GM18909 (cell line): ENCODE data around the gene C19orf18.
A peak's percentile ranks its signal among the peaks of the same experiment; 100 is the strongest.

Source experiments
- ATAC-seq: cut with Tn5 transposase; IDR thresholded peaks from one replicate; pipeline ENCODE4 v1.9.1; 2021; ENCODE audit warnings: mild to moderate bottlenecking; ENCODE audit not compliant: unreplicated experiment, poor library complexity

The C19orf18 gene

GRCh38 chr19:57949296-57949695 lies 25.0 kb downstream of the C19orf18 start:
- ATAC-seq, result no peak

DNA sequence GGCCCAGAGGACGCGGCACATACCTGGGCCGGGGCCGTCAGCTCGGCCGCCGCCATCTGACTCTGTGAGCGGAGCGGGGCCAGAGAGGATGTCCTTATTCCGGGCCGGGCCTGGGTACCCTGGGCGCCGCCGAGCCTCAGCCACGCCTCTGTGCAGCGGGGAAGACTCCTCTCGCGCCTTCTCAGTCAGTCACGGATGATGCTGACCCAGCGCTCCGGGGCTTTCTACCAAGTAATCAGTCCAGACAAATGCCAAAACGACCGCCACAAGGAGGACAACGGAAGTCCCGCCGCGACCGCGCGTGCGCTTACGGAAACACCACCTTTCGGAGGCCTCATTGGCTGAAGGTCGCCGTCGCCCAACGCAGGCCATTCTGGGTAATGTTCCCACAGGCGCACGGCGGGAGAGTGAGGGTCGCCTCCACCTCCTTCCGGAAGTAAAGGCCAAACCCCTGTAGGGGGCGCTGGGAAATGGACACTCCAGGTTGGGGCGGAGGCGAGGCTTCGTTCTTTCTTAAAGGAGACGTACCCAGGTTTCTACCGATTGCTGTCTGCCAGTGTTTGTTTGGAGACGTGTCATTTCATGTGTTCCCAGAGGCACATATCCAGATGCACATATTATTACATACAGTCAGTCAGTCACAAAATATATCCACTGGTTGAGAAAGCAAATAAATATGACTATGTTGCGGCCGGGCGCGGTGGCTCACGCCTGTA lies 26.8 kb downstream of the C19orf18 start, which contains the start of gene ZNF256:
Gene ZNF256, minus strand, starts transcription at position 288 of the 716 bp plus-strand sequence. Its CDS starts 232 bp downstream, at position 56.
- peak; percentile 93 for ATAC-seq

DNA sequence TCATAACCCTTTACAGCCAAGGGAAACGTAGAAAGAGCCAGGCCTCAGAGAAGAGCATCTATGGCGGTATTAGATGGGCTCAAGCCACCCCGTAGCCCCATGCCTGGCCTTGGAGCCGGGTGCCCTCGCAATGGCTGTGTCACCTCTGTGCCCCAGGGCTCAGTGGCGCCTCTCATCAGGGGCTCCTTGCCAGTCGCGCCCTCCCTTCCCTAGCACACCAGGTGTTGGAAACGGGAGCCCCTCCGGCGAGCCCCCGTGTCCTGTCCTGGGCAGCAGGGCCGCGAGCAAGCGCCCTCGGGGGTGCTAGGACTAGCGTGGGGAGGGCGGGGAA lies 27.3 kb downstream of the C19orf18 start:
- ATAC-seq, result no peak

- no peak for ATAC-seq
These were observed 28.0 kb downstream of the C19orf18 start for GRCh38 chr19:57946316-57946715.

DNA sequence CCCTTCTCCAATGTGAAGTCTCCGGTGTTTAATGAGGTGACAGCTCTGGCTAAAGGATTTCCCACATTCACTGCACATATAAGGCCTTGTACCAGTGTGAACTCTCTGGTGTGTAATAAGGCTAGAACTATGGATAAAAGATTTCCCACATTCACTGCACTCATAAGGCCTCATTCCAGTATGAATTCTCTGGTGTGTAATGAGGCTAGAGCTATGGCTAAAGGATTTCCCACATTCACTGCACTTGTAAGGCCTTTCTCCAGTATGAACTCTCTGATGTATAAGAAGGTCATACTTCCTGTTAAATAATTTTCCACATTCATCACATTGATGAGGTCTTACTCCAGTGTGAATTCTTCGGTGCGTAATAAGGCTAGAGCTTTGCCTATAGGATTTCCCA lies 32.7 kb downstream of the C19orf18 start:
- ATAC-seq, result no peak

DNA sequence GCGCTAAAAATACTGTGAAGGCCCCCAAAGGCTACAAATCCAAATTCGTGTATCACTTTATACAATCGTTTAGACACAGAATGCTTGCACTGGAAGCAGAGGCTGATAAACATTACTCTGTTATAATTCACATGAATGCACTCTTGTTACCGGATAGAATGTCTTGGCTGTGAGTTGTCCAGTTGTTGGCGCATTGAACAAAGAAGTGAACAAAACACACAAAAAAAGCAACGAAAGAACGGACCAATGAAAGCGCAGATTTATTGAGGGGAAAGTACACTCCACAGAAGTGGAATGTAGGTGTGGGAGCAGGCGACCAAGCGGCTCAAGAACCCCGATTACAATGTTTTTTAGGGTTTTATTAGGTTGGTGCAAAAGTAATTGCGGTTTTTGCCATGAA lies 38.6 kb downstream of the C19orf18 start:
- ATAC-seq, result no peak

DNA sequence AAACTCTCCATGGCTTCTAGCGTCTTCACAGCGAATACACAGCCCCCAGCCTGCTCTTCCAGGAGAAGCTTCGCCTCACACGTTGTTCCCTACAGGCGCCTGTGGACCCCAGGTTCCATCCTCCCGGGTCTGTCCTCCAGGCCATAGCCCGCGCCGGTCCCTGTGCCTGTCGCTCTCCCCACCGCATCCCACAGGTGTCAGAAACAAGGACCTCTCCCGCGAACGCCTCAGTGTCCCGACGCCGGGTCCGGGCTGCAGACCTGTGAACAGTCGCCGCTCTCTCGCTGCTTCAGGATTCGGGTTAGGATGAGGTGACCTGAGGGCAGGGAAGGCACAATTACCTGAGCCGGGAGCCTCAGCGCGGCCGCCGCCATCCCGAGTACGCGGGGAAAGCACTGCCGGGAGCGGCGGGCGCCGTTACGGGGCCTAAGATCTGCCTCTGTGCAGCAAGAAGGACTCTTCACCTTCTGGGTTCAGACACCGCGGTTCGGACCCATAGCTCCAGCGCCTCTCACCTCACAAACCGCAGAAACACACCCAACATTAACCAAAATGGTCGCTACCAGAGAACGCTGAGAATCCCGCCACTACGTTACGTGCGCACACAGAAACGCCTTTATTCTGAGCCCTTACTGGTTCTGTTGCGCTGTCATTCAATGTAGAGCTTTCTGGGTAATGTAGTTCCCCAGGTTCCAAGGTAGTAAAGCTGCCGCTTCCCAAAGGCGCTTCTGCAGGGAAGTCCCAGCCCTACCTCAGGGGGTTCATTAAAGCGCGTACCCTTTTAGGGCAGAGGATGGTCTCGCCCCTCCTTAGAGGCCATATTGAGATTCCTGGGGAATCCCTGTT lies 39.3 kb downstream of the C19orf18 start, which contains the start of gene ZNF418:
Gene ZNF418, minus strand, starts transcription at position 583 of the 846 bp plus-strand sequence. CDS start 1,580 bp downstream, outside the sequence.
- ATAC-seq, result peak; percentile 68

DNA sequence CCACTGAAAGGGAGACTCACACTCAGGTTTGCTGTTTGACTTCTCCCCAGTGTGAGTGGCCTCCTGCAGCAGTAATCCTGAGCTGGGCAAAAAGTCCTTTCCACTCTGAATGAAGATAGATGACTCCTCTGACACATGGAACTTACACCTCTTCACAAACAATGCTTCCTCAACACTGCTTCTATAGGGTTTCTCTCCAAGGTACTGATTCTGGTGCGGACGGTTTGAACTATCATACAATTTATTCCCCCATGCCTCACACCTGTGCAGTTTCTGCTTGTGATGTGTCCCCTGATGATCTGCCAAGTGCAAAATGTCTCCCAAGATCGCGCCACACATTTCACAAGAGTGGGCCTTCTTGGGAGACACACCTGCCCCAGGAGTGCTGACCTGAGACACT lies 46.7 kb downstream of the C19orf18 start:
- ATAC-seq, result no peak

DNA sequence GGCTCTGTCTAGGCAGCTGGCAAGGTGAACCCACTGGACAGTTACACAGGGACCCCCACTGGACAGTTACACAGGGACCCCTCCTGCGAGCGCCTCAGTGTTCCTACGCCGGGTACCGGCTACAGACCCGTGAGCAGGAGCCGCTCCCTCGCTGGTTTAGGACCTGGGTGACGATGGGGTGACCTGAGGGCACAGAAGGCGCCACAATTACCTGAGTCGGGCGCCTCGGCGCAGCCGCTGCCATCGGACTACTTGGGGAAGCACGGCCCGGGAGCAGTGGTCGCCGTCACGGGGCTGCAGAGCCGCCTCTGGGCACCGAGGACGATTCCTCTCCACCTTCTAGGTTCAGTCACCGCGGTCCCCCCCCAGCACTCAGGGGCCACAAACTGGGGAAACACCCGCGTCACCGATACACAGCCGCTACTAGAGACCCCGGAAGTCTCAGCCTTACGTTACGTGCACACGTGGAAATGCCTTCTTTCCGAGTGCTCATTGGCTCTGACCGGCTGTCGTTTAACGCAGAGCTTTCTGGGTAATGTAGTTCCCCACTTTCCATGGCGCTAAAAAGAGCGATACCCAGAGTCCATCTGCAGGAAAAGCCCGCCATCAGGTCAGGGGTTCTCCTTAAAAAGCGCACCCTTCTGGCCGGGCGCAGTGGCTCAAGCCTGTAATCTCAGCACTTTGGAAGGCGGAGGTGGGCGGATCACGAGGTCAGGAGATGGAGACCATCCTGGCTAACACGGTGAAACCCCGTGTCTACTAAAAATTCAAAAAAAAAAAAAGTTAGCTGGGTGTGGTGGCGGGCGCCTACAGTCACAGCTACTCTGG lies 58.0 kb downstream of the C19orf18 start, which contains the start of gene ZNF417:
Gene ZNF417, minus strand, starts transcription at position 425 of the 828 bp plus-strand sequence. Its CDS starts 181 bp downstream, at position 244.
- peak; percentile 98 for ATAC-seq

DNA sequence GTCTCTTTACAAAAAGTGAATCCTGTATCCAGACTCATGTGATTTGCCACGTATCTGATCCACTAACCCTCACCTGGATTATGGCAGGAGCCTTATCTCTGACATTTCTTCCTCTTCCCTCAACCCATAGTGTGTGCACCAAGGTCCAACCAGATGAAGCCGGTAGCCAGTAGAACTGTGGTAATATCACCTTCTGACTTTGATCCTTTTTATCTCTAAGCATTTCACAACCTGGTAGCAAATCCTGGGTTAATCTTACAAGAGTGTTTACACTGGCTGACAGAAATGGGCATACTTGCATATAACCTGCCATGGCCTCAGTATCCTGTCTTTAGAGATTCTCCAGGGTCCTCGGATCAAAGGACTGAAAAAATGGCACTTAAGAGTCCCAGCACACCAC lies 59.8 kb downstream of the C19orf18 start:
- ATAC-seq, result no peak
